H1 (cell line): Measurements from ENCODE around the gene HNRNPAB. TPM values are rescaled to one million over a fixed set of nuclear protein-coding genes. Genes with fewer than 3 reads are reported as not detected.
"Not testable (repeated sequence)": the region's sequence is repeated elsewhere in the genome, so short reads cannot be mapped to it uniquely, and the experiment has no call there.

ENCODE experiments used
- CTCF ChIA-PET: fragments of 300-600 bp; sonication (Branson Sonifier 250); formaldehyde crosslinking; loops from one replicate; lab custom pipeline; 2021; ENCODE audit not compliant: partially characterized antibody; lab: Charles Lee
- POLR2A ChIA-PET: fragments of 300-600 bp; sonication (Branson Sonifier 250); formaldehyde crosslinking; loops from one replicate; lab custom pipeline; 2021; ENCODE audit warnings: inconsistent platforms; ENCODE audit not compliant: partially characterized antibody; lab: Charles Lee
- DNase-seq, 2 experiments: peaks; one replicate each; pipeline versions ENCODE4 v3.0.0 to v3.0.0-alpha.2; 2010 to 2022; ENCODE audit warnings: low spot score in 2 of 2, low read depth in 1 of 2, mixed read lengths in 1 of 2
- FAIRE-seq: peaks from 2 replicates; lab custom pipeline; 2011; peaks lifted over from hg19 to GRCh38; lab: Jason Lieb, UNC
- H2AFZ ChIP-seq: 2 replicates; pipeline ENCODE4 v1.8.1; 2012; ENCODE audit warnings: low read length, inconsistent platforms
- H2AK5ac ChIP-seq: 2 replicates; pipeline ENCODE4 v1.6.1; 2013; ENCODE audit warnings: low read depth, low read length
- H2BK120ac ChIP-seq: replicated peaks from 2 replicates; pipeline ENCODE3; 2013; ENCODE audit warnings: low read depth, low read length, inconsistent platforms
- H2BK12ac ChIP-seq: 2 replicates; pipeline ENCODE4 v1.6.1; 2013; ENCODE audit warnings: low read depth, low read length
- H2BK15ac ChIP-seq: 2 replicates; pipeline ENCODE4 v1.6.1; 2013; ENCODE audit warnings: low read length
- H2BK20ac ChIP-seq: 2 replicates; pipeline ENCODE4 v1.6.1; 2013; ENCODE audit warnings: low read length
- H2BK5ac ChIP-seq: 2 replicates; pipeline ENCODE4 v1.6.1; 2013; ENCODE audit warnings: low read depth, low read length
- H3K14ac ChIP-seq: 2 replicates; pipeline ENCODE4 v1.6.1; 2013; ENCODE audit warnings: inconsistent platforms; ENCODE audit not compliant: insufficient read length
- H3K18ac ChIP-seq: 2 replicates; pipeline ENCODE4 v1.6.1; 2013; ENCODE audit warnings: low read length; ENCODE audit errors: extremely low read depth
- H3K23ac ChIP-seq: 2 replicates; pipeline ENCODE4 v1.6.1; 2013; ENCODE audit warnings: inconsistent platforms; ENCODE audit not compliant: insufficient read length
- H3K23me2 ChIP-seq: 2 replicates; pipeline ENCODE4 v1.6.1; 2013; ENCODE audit warnings: low read depth, low read length
- H3K27ac ChIP-seq: 2 replicates; pipeline ENCODE4 v1.6.1; 2011; ENCODE audit warnings: low read depth, low read length, inconsistent platforms
- H3K27me3 ChIP-seq, 4 experiments: replicated peaks in 1 of 4; 1 replicate in 1 of 4; 2 replicates in 3 of 4; pipeline versions ENCODE4 v1.6.1 to v1.8.1; 2011 to 2013; ENCODE audit warnings: low read length in 3 of 4, mild to moderate bottlenecking in 3 of 4, inconsistent platforms in 2 of 4, mixed read lengths in 2 of 4, moderate library complexity in 1 of 4; ENCODE audit not compliant: control insufficient read depth in 3 of 4, insufficient read depth in 3 of 4; ENCODE audit errors: extremely low read depth in 1 of 4
- H3K36me3 ChIP-seq, 4 experiments: 2 replicates each; pipeline versions ENCODE4 v1.6.1 to v1.8.1; 2011 to 2013; ENCODE audit warnings: mild to moderate bottlenecking in 4 of 4, low read length in 3 of 4, moderate library complexity in 2 of 4, control low read depth in 1 of 4, inconsistent platforms in 1 of 4; ENCODE audit not compliant: insufficient read depth in 4 of 4, control insufficient read depth in 2 of 4
- H3K4ac ChIP-seq: replicated peaks from 2 replicates; pipeline ENCODE3; 2013; ENCODE audit warnings: low read length, low read depth, mixed read lengths, inconsistent platforms; ENCODE audit not compliant: insufficient read length
- H3K4me1 ChIP-seq, 4 experiments: replicated peaks in 1 of 4; 1 replicate in 1 of 4; 2 replicates in 3 of 4; pipeline versions ENCODE4 v1.6.1 to v1.8.1; 2011 to 2013; ENCODE audit warnings: low read length in 3 of 4, inconsistent platforms in 2 of 4, mixed read lengths in 1 of 4; ENCODE audit not compliant: insufficient read depth in 4 of 4, control insufficient read depth in 3 of 4
- H3K4me2 ChIP-seq, 2 experiments: 2 replicates each; pipeline versions ENCODE4 v1.6.1 to v1.8.1; 2011 to 2013; ENCODE audit warnings: low read depth in 2 of 2, low read length in 2 of 2, control low read depth in 1 of 2, inconsistent platforms in 1 of 2, mild to moderate bottlenecking in 1 of 2; ENCODE audit not compliant: insufficient read depth in 1 of 2
- H3K4me3 ChIP-seq, 4 experiments: fragments of 200-600, 300-600 bp in 1 of 4; sonication (generic), shearing (Covaris generic), sonication (Bioruptor Twin) in 1 of 4; 2 replicates each; pipeline versions ENCODE4 v1.5.1 to v1.8.1; 2011 to 2016; ENCODE audit warnings: low read length in 4 of 4, low read depth in 3 of 4, control low read depth in 2 of 4, inconsistent platforms in 2 of 4, mild to moderate bottlenecking in 2 of 4, mixed read lengths in 1 of 4, moderate library complexity in 1 of 4; ENCODE audit not compliant: insufficient read depth in 2 of 4; ENCODE audit errors: extremely low read depth in 1 of 4
- H3K56ac ChIP-seq: replicated peaks from 2 replicates; pipeline ENCODE3; 2013; ENCODE audit warnings: low read depth, mild to moderate bottlenecking, mixed read lengths, low read length, inconsistent platforms; ENCODE audit not compliant: insufficient read length
- H3K79me1 ChIP-seq: 2 replicates; pipeline ENCODE4 v1.6.1; 2013; ENCODE audit warnings: low read depth, low read length, control low read depth
- H3K79me2 ChIP-seq, 2 experiments: 2 replicates each; pipeline versions ENCODE4 v1.6.1 to v1.8.1; 2012 to 2013; ENCODE audit warnings: low read length in 2 of 2, mild to moderate bottlenecking in 2 of 2, inconsistent platforms in 1 of 2; ENCODE audit not compliant: insufficient read depth in 2 of 2, control insufficient read depth in 1 of 2
- H3K9ac ChIP-seq, 4 experiments: replicated peaks in 1 of 4; 1 replicate in 1 of 4; 2 replicates in 3 of 4; pipeline versions ENCODE4 v1.6.1 to v1.8.1; 2011 to 2013; ENCODE audit warnings: low read depth in 3 of 4, low read length in 3 of 4, control low read depth in 2 of 4, mild to moderate bottlenecking in 2 of 4, moderate library complexity in 2 of 4, inconsistent platforms in 1 of 4; ENCODE audit errors: extremely low read depth in 1 of 4
- H3K9me3 ChIP-seq, 2 experiments: 2 replicates each; pipeline versions ENCODE4 v1.6.1 to v1.8.1; 2012 to 2013; ENCODE audit warnings: mild to moderate bottlenecking in 2 of 2, moderate library complexity in 2 of 2, control low read depth in 1 of 2, inconsistent platforms in 1 of 2, low read depth in 1 of 2, low read length in 1 of 2, mixed read lengths in 1 of 2; ENCODE audit not compliant: insufficient read depth in 2 of 2
- H4K20me1 ChIP-seq, 2 experiments: replicated peaks in 1 of 2; 2 replicates each; pipeline versions ENCODE3 to v1.8.1; 2011 to 2013; ENCODE audit warnings: inconsistent platforms in 2 of 2, low read length in 2 of 2, mild to moderate bottlenecking in 1 of 2; ENCODE audit not compliant: insufficient read depth in 2 of 2, control insufficient read depth in 1 of 2
- H4K5ac ChIP-seq: 2 replicates; pipeline ENCODE4 v1.6.1; 2013; ENCODE audit warnings: low read length, low read depth, mixed read lengths, inconsistent platforms; ENCODE audit not compliant: insufficient read length
- H4K8ac ChIP-seq: 2 replicates; pipeline ENCODE4 v1.8.0; 2013; ENCODE audit warnings: mild to moderate bottlenecking, moderate library complexity, low read length, inconsistent platforms; ENCODE audit not compliant: insufficient read depth; ENCODE audit errors: extremely low read depth
- H4K91ac ChIP-seq: replicated peaks from 2 replicates; pipeline ENCODE3; 2013; ENCODE audit warnings: low read length, mixed read lengths, inconsistent platforms; ENCODE audit not compliant: insufficient read length
- ATF3 ChIP-seq: IDR thresholded peaks from 2 replicates; pipeline ENCODE4 v1.6.1; 2011; ENCODE audit warnings: low read depth, mild to moderate bottlenecking, low read length; ENCODE audit not compliant: insufficient read depth
- CBX8 ChIP-seq: fragments of 300-800, 300-1000 bp; sonication (generic); IDR thresholded peaks from 2 replicates; pipeline ENCODE4 v1.7.1; 2016; ENCODE audit warnings: low read depth, low read length, borderline replicate concordance
- JUN ChIP-seq: IDR thresholded peaks from 2 replicates; pipeline ENCODE4 v1.6.1; 2011; ENCODE audit warnings: low read depth, mild to moderate bottlenecking, improper control_type of control experiment, low read length
- KDM4A ChIP-seq: IDR thresholded peaks from one replicate; pipeline ENCODE4 v1.7.1; 2012; ENCODE audit warnings: low read depth, mild to moderate bottlenecking, moderate library complexity, low read length, inconsistent platforms; ENCODE audit not compliant: severe bottlenecking
- POU5F1 ChIP-seq: IDR thresholded peaks from 2 replicates; pipeline ENCODE4 v1.6.1; 2011; ENCODE audit warnings: low read depth, mild to moderate bottlenecking, low read length, moderate library complexity
- SP1 ChIP-seq: IDR thresholded peaks from 2 replicates; pipeline ENCODE4 v1.6.1; 2011; ENCODE audit warnings: low read depth, low read length
- TAF7 ChIP-seq: optimal IDR thresholded peaks from 2 replicates; pipeline ENCODE3; 2011; ENCODE audit warnings: low read depth, mild to moderate bottlenecking, inconsistent platforms, low read length, moderate library complexity, borderline replicate concordance
- YY1 ChIP-seq: IDR thresholded peaks from 2 replicates; pipeline ENCODE4 v1.6.1; 2011; ENCODE audit warnings: low read depth, mild to moderate bottlenecking, low read length
- ZNF274 ChIP-seq: IDR thresholded peaks from 2 replicates; pipeline ENCODE4 v1.7.0; 2012; ENCODE audit warnings: low read length, borderline replicate concordance; ENCODE audit errors: extremely low read depth
- whole genome bisulfite sequencing, 2 experiments: shearing (Covaris generic) in 1 of 2; methylation state at CpG; one replicate each; pipeline versions ENCODE4 v1.1.6 to v1.1.7; 2013 to 2015; ENCODE audit warnings: low lambda C conversion rate in 2 of 2, mixed read lengths in 2 of 2, inconsistent platforms in 1 of 2, low coverage in 1 of 2, missing lambda C conversion rate in 1 of 2; ENCODE audit not compliant: insufficient replicate concordance in 2 of 2, insufficient coverage in 1 of 2, insufficient read length in 1 of 2; ENCODE audit errors: extremely low coverage in 1 of 2, missing lambda C conversion rate in 1 of 2; 5-methylcytosine and 5-hydroxymethylcytosine counted together
- polyA plus RNA-seq, 7 experiments: library from polyadenylated mRNA; depleted of rRNA in 3 of 7; stranded (reverse) in 5 of 7; unstranded in 2 of 7; fragments of >200 nt in 5 of 7; fragments of 200-250 nt in 2 of 7; gene quantifications; 1 replicate in 5 of 7; 2 replicates in 1 of 7; 4 replicates in 1 of 7; pipeline versions ENCODE4 v1.2.1 to v1.2.3, GENCODE V29; 2011 to 2013; ENCODE audit warnings: missing spikeins in 2 of 7, mixed read lengths in 2 of 7
- total RNA-seq: library from RNA; stranded (reverse); fragmentation: NEBNext Ultra II Directional; extraction: Animal tissue kit (Norgen Biotek cat#: 25700); gene quantifications from 2 replicates; pipeline ENCODE4 v1.2.1, GENCODE V29; 2021

HNRNPAB gene
- total and polyA plus RNA-seq, 2 of the 8 experiments (the other 6 are each of a cell fraction or from before 2014, with no cell fraction given) = 373 to 563 TPM

DNA sequence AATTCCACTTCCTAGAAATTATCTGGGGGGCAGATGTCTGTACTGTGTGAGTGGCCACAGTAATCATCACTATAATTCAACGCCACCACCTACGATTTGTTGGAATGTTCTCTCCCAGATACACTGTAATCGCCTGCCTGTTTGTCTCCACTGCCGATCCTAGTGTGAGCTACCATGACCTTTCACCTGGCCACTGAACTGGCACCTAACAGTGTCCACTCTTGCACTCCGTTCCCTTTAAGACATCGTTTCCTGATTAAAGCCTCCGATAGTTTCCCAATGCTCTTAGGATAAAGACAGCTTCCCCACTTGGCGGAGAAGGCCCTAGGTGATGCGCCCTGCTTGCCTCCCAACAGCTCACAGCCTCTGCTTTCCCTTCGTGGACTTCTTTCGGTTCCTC is 24.3 kb downstream of the HNRNPAB start (continued):
- TF ChIP-seq ATF3 (no peak), SP1 (no peak), JUN (no peak), YY1 (no peak), POU5F1 (no peak), CBX8 (no peak), TAF7 (no peak), ZNF274 (no peak), KDM4A (no peak)

- H3K23ac ChIP-seq, H3K14ac ChIP-seq, H2BK20ac ChIP-seq, H2AK5ac ChIP-seq, H4K8ac ChIP-seq, H2BK120ac ChIP-seq, H2BK5ac ChIP-seq, FAIRE-seq, H3K9ac ChIP-seq, H3K27me3 ChIP-seq, DNase-seq, H3K4me2 ChIP-seq, H3K4ac ChIP-seq, H3K56ac ChIP-seq, H2BK15ac ChIP-seq, H3K23me2 ChIP-seq, H2BK12ac ChIP-seq, H4K91ac ChIP-seq, H3K9me3 ChIP-seq, H3K4me3 ChIP-seq, H4K5ac ChIP-seq, H2AFZ ChIP-seq, H3K27ac ChIP-seq, H3K18ac ChIP-seq: not testable (repeated sequence)
- Histone ChIP-seq H3K79me2 (peaks cover 0 to 13% of the 10 kb centered on the region in 2 experiments; a peak in 2 of 4 replicates), H4K20me1 (peaks cover 0 to 10% of the 10 kb centered on the region in 2 experiments), H3K4me1 (peaks cover 0 to 18% (median 11%) of the 10 kb centered on the region in 4 experiments; a peak in 6 of 7 replicates), H3K79me1 (peaks cover 11% of the 10 kb centered on the region), H3K36me3 (peaks cover 7 to 35% (median 18%) of the 10 kb centered on the region in 4 experiments; a peak in 6 of 8 replicates)
- CTCF ChIA-PET = interaction anchor here (0.6 to 2.2 kb wide), 3 partner anchors 17 to 367 kb away, joined by 4 to 10 read pairs (median 8); no protein-coding TSS in a partner anchor
- POLR2A ChIA-PET = interaction anchor here (1.1 to 21.6 kb wide), 3 partner anchors 8 to 18 kb away, joined by 3 to 507 read pairs (median 4); partner anchors contain the start of gene HNRNPAB
- WGBS, 2 experiments = 98% methylated on average over 12 of the region's 13 CpGs; no CpG with 5 or more reads in 1 of the 2 experiments
Measured at GRCh38 chr5:178229111-178229510, 24.8 kb downstream of the HNRNPAB start.
